Fibroblast of lung (primary cell): ENCODE results near the gene PTGDS. TPM values are rescaled to one million over a fixed set of nuclear protein-coding genes. Genes with fewer than 3 reads are reported as not detected.

Experiments
- DNase-seq, 2 donors: peaks; one replicate each; pipeline versions ENCODE4 v3.0.0 to v3.0.0-alpha.2; 2010; ENCODE audit warnings: low read depth in 2 of 2
- H2AFZ ChIP-seq: 2 replicates; pipeline ENCODE4 v1.5.1; 2012; ENCODE audit warnings: low read length, control low read depth, inconsistent platforms
- H3K27ac ChIP-seq: 2 replicates; pipeline ENCODE4 v1.5.1; 2011; ENCODE audit warnings: low read length, control low read depth; ENCODE audit not compliant: insufficient read depth
- H3K27me3 ChIP-seq: 2 replicates; pipeline ENCODE4 v1.5.1; 2011; ENCODE audit warnings: mild to moderate bottlenecking, low read length; ENCODE audit not compliant: control insufficient read depth, insufficient read depth
- H3K36me3 ChIP-seq: 2 replicates; pipeline ENCODE4 v1.5.1; 2011; ENCODE audit warnings: low read length; ENCODE audit not compliant: control insufficient read depth, insufficient read depth
- H3K4me1 ChIP-seq: 2 replicates; pipeline ENCODE4 v1.5.1; 2011; ENCODE audit warnings: low read length; ENCODE audit not compliant: control insufficient read depth, insufficient read depth; ENCODE audit errors: extremely low read depth
- H3K4me2 ChIP-seq: 2 replicates; pipeline ENCODE4 v1.5.1; 2011; ENCODE audit warnings: low read length, control low read depth; ENCODE audit not compliant: insufficient read depth; ENCODE audit errors: extremely low read depth
- H3K4me3 ChIP-seq, 4 experiments: fragments of 200-600 bp in 1 of 4; sonication (generic) in 1 of 4; replicated peaks in 1 of 4; 2 replicates each; pipeline ENCODE4 v1.5.1; 2011 to 2016; ENCODE audit warnings: low read length in 4 of 4, low read depth in 3 of 4, mild to moderate bottlenecking in 3 of 4, control low read depth in 2 of 4, inconsistent platforms in 1 of 4, mixed read lengths in 1 of 4; ENCODE audit not compliant: insufficient read depth in 1 of 4; ENCODE audit errors: control extremely low read depth in 1 of 4
- H3K79me2 ChIP-seq: 2 replicates; pipeline ENCODE4 v1.5.1; 2012; ENCODE audit warnings: mild to moderate bottlenecking, low read length, inconsistent platforms; ENCODE audit not compliant: control insufficient read depth, insufficient read depth
- H3K9ac ChIP-seq: 2 replicates; pipeline ENCODE4 v1.5.1; 2011; ENCODE audit warnings: mild to moderate bottlenecking, low read length, control low read depth; ENCODE audit not compliant: insufficient read depth
- H3K9me3 ChIP-seq: 2 replicates; pipeline ENCODE4 v1.5.1; 2012; ENCODE audit warnings: low read depth, low read length; ENCODE audit not compliant: control insufficient read depth, insufficient read depth
- H4K20me1 ChIP-seq: 2 replicates; pipeline ENCODE4 v1.5.1; 2011; ENCODE audit warnings: low read length; ENCODE audit not compliant: control insufficient read depth, insufficient read depth; ENCODE audit errors: extremely low read depth
- EZH2 ChIP-seq: IDR thresholded peaks from 2 replicates; pipeline ENCODE4 v1.5.1; 2012; ENCODE audit warnings: low read length, control low read depth, mild to moderate bottlenecking; ENCODE audit errors: missing control alignments
- polyA plus RNA-seq, 2 donors: library from polyadenylated mRNA; depleted of rRNA in 1 of 2; stranded (reverse) in 1 of 2; unstranded in 1 of 2; fragments of >200 nt; gene quantifications; 2 replicates each; pipeline ENCODE4 v1.2.1, GENCODE V29; 2011 to 2012; ENCODE audit warnings: missing spikeins in 1 of 2
- total RNA-seq: library from RNA; depleted of rRNA; stranded (reverse); fragments of >200 nt; gene quantifications from 2 replicates; pipeline ENCODE4 v1.2.1, GENCODE V29; 2014
- TF ChIP-seq, protein P1 (sequence below), 2 donors: IDR thresholded peaks in 1 of 2; conservative IDR thresholded peaks in 1 of 2; 1 replicate in 1 of 2; 2 replicates in 1 of 2; pipeline ENCODE4 v1.5.1; 2011 to 2012; ENCODE audit warnings: low read length in 2 of 2, control low read depth in 1 of 2, inconsistent platforms in 1 of 2, low read depth in 1 of 2, mild to moderate bottlenecking in 1 of 2

Gene PTGDS
- total and polyA plus RNA-seq, 2 donors (not counting 1 experiment from before 2014, with no cell fraction given): 4.9 to 90.3 TPM

DNA sequence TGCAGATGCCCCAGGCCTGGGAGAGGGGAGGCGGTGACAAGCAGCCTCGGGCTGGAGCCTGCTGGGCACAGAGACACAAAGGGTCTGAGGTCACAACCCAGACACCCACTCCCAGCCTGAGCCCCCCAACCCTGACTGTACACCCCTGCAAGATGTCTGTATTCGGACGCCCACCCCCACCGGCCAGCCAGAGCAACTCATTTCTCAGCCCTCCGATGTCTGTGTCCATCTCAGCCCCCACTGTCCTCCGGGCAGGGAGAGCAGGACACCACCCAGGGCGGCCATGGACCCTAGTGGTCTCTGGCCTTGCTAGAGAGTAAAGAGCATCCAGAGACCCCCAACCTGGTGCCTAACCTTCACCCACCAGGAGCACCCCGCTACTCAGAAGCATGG is 21.4 kb upstream of the PTGDS start:
- no peaks in the 10 kb centered on the region for H3K36me3 ChIP-seq
- no peak for TF ChIP-seq EZH2
- TF ChIP-seq, protein P1, sequence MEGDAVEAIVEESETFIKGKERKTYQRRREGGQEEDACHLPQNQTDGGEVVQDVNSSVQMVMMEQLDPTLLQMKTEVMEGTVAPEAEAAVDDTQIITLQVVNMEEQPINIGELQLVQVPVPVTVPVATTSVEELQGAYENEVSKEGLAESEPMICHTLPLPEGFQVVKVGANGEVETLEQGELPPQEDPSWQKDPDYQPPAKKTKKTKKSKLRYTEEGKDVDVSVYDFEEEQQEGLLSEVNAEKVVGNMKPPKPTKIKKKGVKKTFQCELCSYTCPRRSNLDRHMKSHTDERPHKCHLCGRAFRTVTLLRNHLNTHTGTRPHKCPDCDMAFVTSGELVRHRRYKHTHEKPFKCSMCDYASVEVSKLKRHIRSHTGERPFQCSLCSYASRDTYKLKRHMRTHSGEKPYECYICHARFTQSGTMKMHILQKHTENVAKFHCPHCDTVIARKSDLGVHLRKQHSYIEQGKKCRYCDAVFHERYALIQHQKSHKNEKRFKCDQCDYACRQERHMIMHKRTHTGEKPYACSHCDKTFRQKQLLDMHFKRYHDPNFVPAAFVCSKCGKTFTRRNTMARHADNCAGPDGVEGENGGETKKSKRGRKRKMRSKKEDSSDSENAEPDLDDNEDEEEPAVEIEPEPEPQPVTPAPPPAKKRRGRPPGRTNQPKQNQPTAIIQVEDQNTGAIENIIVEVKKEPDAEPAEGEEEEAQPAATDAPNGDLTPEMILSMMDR (conservative IDR thresholded peaks at IDR 0.05 in 1 of 2, IDR thresholded peaks at IDR 0.05 in 1 of 2; ENCODE audit: low read depth in 1 of 2, low read length in 2 of 2): no peak
- no peak overlapping the region for H3K9ac ChIP-seq
- H3K27me3 ChIP-seq: no peaks in the 10 kb centered on the region
- H3K79me2 ChIP-seq: no peaks in the 10 kb centered on the region
- H2AFZ ChIP-seq: no peak overlapping the region
- H3K4me1 ChIP-seq: no peaks in the 10 kb centered on the region
- no peak overlapping the region for H3K4me3 ChIP-seq
- no peak overlapping the region for H3K4me2 ChIP-seq
- H3K27ac ChIP-seq: no peak overlapping the region
- no peaks in the 10 kb centered on the region for H4K20me1 ChIP-seq
- H3K9me3 ChIP-seq: no peaks in the 10 kb centered on the region
- DNase-seq: no peak

DNA sequence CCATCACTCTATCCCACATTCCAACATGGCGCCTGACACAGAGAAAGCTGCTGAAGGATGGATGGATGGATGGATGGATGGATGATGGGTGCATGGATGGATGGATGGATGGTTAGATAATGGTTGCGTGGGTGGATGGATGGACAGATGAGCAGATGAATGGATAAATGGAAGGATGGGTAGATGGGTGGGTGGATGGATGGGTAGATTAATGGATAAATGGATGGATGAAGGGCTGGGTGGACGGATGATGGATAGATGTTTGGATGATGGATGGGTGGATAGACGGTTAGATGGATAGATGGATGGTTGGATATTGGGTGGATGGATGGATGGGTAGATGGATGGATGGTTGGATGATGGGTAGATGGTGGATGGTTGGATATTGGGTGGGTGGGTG is 20.7 kb upstream of the PTGDS start:
- H3K4me1 ChIP-seq: no peaks in the 10 kb centered on the region
- no peak overlapping the region for H3K27ac ChIP-seq
- H3K79me2 ChIP-seq: no peaks in the 10 kb centered on the region
- no peaks in the 10 kb centered on the region for H3K36me3 ChIP-seq
- TF ChIP-seq, protein P1 (conservative IDR thresholded peaks at IDR 0.05 in 1 of 2, IDR thresholded peaks at IDR 0.05 in 1 of 2; ENCODE audit: low read depth in 1 of 2, low read length in 2 of 2): no peak
- no peak for TF ChIP-seq EZH2
- no peak for DNase-seq
- H3K27me3 ChIP-seq: no peaks in the 10 kb centered on the region
- H3K9ac ChIP-seq: no peak overlapping the region
- no peaks in the 10 kb centered on the region for H4K20me1 ChIP-seq
- H3K4me2 ChIP-seq: no peak overlapping the region
- H2AFZ ChIP-seq: no peak overlapping the region
- H3K4me3 ChIP-seq: no peak overlapping the region
- H3K9me3 ChIP-seq: no peaks in the 10 kb centered on the region

DNA sequence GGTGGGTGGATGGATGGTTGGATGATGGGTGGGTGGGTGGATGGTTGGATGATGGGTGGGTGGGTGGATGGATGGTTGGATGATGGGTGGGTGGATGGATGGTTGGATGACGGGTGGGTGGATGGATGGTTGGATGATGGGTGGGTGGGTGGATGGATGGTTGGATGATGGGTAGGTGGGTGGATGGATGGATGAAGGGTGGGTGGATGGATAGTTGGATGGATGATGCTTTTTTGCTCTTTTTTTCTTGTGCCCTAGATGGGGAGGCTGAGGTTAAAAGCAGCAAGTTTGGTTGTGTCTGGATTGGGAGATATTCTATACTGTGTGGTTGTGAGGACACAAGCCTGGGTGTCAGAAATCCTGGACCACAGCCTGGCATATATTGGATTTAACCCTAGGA is 19.8 kb upstream of the PTGDS start:
- H3K9ac ChIP-seq: no peak overlapping the region
- H3K4me3 ChIP-seq: no peak overlapping the region
- no peak for TF ChIP-seq EZH2
- TF ChIP-seq, protein P1 (conservative IDR thresholded peaks at IDR 0.05 in 1 of 2, IDR thresholded peaks at IDR 0.05 in 1 of 2; ENCODE audit: low read depth in 1 of 2, low read length in 2 of 2): no peak
- no peaks in the 10 kb centered on the region for H3K9me3 ChIP-seq
- no peaks in the 10 kb centered on the region for H3K27me3 ChIP-seq
- H2AFZ ChIP-seq: no peak overlapping the region
- H3K79me2 ChIP-seq: no peaks in the 10 kb centered on the region
- no peaks in the 10 kb centered on the region for H4K20me1 ChIP-seq
- no peaks in the 10 kb centered on the region for H3K4me1 ChIP-seq
- no peak overlapping the region for H3K4me2 ChIP-seq
- H3K27ac ChIP-seq: no peak overlapping the region
- no peaks in the 10 kb centered on the region for H3K36me3 ChIP-seq
- no peak for DNase-seq
